GM18508 (cell line): ENCODE measurements around the gene BMP10.
"Not testable (repeated sequence)": the region's sequence is repeated elsewhere in the genome, so short reads cannot be mapped to it uniquely, and the experiment has no call there.

Source experiments
- ATAC-seq: cut with Tn5 transposase; IDR thresholded peaks from one replicate; pipeline ENCODE4 v1.9.1; 2021; ENCODE audit warnings: moderate number of reproducible peaks; ENCODE audit not compliant: insufficient read depth, unreplicated experiment

Gene BMP10

GRCh38 chr2:68900496-68901198, 29.4 kb upstream of the BMP10 start:
- no peak for ATAC-seq

- ATAC-seq, result not testable (repeated sequence)
These were observed 24.8 kb upstream of the BMP10 start for GRCh38 chr2:68895981-68896380.

GRCh38 chr2:68889500-68889899, 18.3 kb upstream of the BMP10 start:
- no peak for ATAC-seq

DNA sequence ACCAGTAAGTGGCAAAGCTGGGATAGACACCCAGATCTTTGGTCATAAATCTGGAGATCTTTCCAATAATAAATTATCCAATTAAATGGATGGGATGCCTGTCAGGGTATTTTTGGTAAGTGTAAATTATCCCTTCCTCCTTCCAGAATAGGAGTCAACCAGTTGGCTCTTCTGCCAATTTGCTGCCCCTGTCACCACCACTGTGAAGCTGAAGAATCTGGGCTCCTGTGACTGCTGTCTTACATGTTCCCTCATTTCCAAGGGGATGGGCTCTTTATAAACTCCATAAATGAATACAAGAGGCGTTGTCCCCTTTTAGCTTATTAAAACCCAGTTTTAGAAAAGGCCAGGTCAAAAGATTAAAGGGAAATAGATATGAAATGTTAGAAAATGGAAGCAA, 17.8 kb upstream of the BMP10 start:
- ATAC-seq, result no peak

DNA sequence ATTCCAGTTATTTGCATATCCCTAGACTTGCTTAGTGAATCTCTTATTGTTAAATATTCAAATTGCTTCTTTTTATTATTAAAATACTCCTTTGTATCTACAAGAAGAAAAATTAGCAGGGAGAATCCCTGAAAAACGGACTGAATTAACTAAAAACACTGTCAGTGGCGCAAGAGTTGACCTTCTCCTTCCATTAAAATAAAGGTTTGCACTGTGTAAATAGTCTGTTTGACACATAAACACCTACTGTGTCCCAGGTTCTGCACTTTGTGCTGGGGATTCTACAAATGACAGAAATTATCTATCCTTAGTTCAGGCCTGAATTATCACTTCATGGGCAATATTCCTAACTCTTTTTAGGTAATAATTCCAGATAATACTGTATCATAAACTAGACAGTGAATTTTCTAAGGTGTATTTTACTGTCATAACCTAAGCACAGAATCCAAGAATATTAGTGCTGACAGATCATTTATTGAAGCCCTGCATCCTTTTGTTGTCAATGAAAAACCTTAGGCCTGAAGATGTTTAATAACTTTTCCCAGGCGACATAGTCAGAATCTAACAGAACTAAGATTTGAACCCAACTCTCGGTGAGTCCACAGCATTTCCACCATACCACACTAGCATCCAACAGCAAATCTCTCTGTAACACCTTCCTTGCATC, 17.0 kb upstream of the BMP10 start:
- ATAC-seq, result no peak

DNA sequence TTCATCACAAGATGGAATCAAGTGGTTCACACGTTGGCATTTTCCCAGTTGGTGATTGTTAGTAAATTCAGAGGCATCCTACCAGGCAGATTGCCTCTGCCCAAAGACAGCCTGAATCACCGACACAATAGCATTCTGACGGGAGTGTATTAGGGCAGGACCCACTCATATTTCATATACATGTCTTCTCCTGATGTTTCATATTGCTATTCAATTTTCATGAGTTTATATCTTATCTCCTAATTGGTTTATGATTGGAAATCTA, 14.5 kb upstream of the BMP10 start:
- no peak for ATAC-seq

DNA sequence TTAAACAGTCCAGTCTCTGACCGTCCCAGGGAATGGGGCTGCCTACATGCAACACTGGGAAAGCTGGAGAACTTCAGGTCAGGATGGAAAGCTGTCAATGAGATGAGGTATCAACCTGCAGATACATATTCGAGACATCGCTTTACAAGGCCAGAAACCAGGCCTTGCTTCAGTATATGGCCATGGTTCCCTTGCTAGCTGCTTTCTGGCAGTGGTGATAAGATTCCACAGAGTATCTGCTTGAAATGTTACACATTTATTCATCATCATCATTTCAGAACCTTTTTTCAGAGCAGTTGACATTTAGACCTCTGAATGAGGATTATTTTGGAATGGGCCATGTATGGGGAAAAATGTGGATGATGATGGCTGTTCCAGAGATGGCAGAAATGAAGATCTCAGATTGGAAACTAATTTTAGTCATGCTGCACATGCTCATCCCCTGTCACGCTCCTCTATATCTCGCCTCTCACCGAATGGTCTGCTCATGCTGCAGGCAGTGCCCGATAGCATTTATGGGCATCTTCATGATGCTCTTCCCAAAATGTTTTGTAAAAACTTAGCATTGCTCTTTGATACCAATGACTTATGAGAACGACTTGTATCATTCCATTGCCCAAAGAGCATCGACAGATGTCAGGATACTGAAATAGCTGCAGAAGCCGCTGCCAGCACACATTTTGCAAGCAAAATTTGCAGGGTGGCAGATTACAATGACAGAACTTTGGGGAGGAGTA, 14.0 kb upstream of the BMP10 start:
- ATAC-seq, result no peak

DNA sequence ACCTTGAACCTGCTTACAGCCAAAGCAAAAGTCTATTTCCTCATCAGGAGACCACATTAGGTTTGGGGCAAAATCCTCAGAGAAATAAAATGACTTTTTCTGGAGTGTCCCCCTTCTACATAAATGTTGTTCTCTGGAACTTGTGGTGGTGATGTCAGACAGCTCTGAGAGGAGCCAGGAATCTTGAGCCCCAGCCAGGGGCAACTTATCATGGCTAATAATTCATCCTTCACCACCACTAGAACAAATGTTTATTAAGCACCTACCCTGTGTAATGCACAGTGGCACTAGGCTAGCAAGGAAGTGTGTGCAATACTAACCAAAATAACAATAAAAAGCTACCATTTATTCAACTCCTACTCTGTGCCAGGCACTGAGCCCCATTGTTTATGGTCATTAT, 9.0 kb upstream of the BMP10 start:
- no peak for ATAC-seq

- no peak for ATAC-seq
These were observed 8.1 kb upstream of the BMP10 start for GRCh38 chr2:68879296-68879695.

DNA sequence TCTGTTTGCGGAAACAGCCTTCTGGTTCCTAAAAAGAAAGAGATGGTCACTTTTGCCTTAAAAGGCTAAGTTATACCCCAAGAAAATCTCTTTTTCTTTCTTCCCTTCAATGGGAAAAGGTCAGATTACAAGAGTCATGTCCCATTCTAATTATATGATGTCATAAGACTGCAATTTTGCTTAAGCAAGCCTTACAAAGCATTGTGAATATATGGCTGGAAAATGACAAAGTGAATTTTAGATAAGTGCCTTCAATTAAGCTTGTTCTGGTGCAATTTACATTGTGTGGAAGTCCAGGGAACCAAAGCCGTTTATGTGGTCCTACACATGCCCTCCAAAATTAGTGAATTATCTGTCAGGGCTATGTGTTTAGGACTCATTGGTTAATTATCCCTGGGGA, 7.6 kb upstream of the BMP10 start:
- ATAC-seq, result no peak

- ATAC-seq, result no peak
These were observed 7.0 kb upstream of the BMP10 start for GRCh38 chr2:68878071-68878711.

- ATAC-seq, result no peak
These were observed 6.0 kb upstream of the BMP10 start for GRCh38 chr2:68877079-68877772.

GRCh38 chr2:68870215-68870614, 982 bp downstream of the BMP10 start:
- no peak for ATAC-seq

GRCh38 chr2:68865108-68865507, 6.1 kb downstream of the BMP10 start:
- no peak for ATAC-seq

- no peak for ATAC-seq
These were observed 7.2 kb downstream of the BMP10 start for GRCh38 chr2:68863996-68864395.

GRCh38 chr2:68862889-68863288, 8.3 kb downstream of the BMP10 start:
- ATAC-seq, result no peak

DNA sequence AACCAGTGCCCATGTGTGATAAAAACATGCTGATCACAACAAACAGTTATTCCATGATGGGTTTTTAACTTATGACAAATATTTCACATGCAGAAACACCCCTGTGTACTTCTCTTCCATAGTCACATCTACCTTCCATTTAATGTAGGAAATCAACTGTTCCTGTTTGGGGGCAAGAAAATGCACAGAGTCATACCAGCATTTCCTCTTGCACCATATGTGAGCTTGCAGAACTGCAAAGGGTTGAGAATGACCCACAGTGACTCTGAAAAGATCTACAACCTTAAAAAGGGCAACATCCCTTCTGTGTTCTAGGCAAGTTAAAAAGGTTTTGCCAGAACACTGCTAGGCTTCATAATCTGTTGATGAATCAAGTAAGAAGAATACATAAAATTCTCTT, 9.9 kb downstream of the BMP10 start:
- ATAC-seq, result no peak

DNA sequence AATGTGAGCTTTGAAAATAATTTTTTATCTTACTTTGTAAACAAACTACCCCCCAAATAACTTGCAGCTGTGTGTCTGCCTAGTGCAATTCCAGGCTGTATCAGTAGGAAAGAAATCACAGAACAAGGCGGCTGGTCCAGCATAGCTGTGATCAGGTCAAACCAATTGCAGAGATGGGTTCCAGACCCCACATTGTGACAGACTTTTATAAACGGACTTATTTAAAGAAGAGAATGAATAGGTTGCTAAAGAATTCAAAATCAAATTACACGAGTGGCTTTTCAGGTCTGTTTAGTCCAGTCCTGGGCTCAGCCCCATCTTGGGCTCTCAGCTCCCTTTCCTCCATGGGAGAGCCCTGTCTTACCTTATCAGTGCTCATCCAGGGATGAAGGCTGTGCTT, 11.1 kb downstream of the BMP10 start:
- ATAC-seq, result no peak

DNA sequence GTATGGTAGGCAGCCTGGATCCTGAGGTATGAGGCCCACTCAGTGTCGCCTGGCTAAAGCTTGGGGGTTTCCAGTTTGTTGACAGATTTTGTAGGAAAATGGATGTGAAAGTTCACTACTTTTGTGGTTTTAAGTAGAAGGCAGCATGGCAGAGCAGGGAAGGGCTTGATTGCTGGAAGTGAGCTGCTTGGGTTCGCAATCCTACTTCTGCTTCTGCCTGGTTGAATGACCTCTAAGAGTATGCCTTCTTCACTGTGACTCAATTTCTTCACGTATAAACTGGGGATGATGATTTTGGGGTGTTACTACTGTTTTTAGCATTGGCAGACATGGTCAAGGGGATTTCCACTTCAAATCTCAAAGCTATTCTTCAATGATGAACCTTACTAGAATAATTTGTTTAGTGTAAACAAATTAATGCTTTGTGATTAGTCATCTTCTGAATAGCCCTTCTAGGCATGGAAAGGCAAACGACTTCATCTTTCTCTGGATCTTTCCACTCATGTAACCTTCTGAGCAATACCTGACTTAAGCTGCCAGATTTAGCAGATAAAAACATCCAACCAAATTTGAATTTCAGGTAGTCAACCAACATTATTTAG, 13.2 kb downstream of the BMP10 start:
- ATAC-seq, result no peak

DNA sequence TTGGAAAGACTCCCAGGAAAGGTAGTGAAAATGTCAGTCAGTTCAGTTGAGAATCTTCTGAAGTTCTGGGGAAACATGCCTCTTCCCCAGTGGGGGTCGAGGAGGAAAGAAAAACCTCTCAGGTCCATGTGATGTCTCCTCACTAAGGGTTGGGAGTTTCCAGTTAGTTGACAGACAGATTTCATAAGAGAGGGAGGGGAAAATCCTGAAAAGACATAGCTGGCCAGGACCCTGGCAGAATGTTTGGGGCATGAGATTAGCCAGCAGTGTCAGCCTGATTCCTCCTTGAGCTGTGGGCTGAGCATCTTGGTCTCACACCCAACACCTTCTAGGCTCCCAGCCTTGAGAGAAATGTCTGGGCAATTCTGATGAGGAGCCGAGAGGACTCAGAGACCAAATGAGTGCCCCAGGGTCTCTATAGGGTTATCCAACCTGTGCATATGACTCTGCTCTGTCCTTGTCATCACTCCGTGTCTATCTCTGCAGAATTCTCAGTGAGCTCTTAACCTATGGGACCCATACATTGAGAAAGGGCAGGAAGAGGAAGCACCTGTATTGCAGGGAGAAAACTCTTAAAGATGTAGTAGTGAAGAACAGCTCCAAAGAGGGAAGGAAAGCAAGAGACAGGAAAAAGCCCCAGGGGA, 13.9 kb downstream of the BMP10 start:
- ATAC-seq, result no peak
